ENCODE results near the gene GGTLC2.
"Not testable (repeated sequence)": the region's sequence is repeated elsewhere in the genome, so short reads cannot be mapped to it uniquely, and the experiment has no call there.

GGTLC2 gene

DNA sequence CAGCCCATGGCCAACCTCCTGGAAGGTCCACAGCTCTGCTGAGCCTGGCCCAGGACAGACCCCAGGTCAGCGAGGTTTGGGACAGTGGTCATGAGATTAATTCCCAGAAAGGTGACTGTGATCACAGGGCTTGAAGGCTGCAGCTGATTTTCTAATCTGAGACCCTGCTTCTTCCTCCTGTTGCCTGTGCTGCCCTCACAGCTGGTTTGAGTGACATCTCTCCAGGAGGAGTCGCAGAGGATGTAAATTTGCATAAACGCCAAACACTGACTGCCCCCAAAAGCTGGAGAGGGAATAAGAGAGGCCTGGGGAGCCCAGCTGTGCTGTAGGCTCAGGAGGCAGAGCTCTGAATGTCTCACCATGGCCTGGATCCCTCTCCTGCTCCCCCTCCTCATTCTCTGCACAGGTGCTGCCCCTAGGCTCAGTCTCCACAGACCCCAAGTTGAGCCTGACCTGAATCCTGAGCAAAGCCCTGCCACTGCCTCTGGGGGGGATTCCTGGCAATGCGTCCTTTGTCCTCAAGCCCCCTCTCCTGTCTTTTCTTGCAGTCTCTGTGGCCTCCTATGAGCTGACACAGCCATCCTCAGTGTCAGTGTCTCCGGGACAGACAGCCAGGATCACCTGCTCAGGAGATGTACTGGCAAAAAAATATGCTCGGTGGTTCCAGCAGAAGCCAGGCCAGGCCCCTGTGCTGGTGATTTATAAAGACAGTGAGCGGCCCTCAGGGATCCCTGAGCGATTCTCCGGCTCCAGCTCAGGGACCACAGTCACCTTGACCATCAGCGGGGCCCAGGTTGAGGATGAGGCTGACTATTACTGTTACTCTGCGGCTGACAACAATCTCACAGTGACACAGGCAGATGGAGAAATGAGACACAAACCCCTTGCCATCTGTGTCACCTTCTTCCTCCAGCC, 23.8 kb downstream of the GGTLC2 start:
- no peak overlapping the region for H3K4me3 ChIP-seq (ENCODE audit: low read depth, low read length)

- no peak overlapping the region for H3K4me3 ChIP-seq (ENCODE audit: low read depth, low read length)
These were observed 24.7 kb downstream of the GGTLC2 start for GRCh38 chr22:22669093-22669492.

DNA sequence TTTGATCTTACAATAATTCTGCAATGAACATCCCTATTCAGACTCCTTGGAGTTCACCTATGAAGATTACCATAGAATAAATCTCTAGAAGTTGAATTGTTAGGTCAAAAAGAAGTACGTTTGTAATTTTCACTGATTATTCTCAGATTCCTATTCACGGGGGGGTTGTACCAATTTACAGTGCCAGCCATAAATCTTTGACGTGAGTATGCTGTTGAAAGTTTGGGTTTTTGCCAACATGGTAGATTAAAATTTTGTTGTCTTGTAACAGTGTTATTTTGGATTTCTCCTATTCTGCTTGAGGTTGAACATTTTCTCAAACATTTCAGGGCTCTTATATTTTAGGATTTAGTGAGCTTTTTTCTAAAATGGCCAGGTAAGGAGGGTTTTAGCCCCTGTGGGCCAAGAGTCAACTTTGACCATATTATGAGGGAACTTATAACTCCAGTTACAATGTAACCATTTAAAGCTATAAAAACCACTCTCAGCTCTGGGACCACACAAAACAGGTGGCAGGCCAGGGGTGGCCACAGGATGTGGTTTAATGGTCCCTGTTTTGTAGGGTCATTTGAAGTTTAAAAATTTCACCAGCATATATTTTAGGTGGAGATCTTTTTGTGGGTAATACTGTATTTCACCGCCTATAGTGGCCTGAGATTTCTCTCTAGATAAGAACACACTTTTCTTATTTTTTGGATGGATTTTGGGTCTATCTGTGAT, 25.8 kb downstream of the GGTLC2 start:
- no peak overlapping the region for H3K4me3 ChIP-seq (ENCODE audit: low read depth, low read length)

- no peak overlapping the region for H3K4me3 ChIP-seq (ENCODE audit: low read depth, low read length)
These were observed 27.1 kb downstream of the GGTLC2 start for GRCh38 chr22:22671506-22671905.

DNA sequence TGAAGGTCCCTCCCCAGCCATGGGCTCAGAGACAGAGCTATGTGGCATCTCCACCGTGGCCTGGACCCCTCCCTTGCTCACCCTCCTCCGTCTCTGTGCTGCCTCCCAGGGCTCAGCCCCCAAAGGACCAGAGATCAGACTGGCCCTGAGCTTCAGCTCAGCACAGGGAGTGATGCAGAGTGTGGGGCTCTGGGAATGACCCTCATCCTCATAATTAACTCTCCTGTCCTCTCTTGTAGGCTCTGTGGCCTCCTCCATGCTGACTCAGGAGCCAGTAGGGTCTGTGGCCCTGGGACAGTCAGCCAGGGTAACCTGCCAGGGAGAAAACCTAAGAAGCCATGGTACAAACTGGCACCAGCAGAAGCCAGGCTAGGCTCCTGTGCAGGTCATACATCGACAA, 28.7 kb downstream of the GGTLC2 start:
- no peak overlapping the region for H3K4me3 ChIP-seq (ENCODE audit: low read depth, low read length)

DNA sequence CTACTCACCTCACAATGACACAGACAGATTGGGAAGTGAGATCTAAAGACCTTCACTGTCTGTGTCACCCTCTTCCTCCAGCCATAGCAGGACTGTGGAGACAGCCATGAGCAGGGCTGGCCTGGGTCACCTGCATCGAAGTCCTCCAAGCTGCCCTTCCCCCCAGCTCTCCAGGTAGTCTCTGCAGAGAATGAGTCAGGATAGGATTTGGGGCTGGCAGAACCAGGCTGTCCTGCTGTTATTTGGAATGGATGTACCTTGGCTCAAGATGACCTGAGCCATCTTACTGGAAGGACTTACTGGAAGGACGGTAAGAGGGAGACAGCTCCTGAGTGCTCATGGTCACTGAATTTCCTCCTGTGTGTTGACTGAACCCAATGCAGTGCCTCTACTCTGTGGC, 29.2 kb downstream of the GGTLC2 start:
- H3K4me3 ChIP-seq (ENCODE audit: low read depth, low read length) = no peak overlapping the region

- no peak overlapping the region for H3K4me3 ChIP-seq (ENCODE audit: low read depth, low read length)
These were observed 30.1 kb downstream of the GGTLC2 start for GRCh38 chr22:22674467-22674866.

DNA sequence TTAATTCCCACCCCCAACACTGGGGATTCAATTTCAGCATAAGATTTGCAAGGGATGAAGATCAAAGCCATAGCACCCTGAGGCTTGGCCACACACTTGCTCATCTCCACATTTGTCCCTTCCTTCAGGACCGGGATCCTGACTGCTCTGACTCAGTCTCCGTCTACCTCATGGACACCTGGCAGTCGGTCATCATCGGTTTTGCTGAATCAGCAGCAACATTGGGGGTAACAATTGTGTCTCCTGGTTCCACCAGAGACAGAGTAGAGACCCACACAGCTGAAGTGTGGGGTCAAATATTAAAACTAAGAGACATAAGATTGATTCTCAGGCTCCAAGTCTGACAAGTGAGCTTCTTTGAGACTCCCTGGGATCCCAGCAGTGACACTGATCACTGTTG, 34.6 kb downstream of the GGTLC2 start:
- no peak overlapping the region for H3K4me3 ChIP-seq (ENCODE audit: low read depth, low read length)

DNA sequence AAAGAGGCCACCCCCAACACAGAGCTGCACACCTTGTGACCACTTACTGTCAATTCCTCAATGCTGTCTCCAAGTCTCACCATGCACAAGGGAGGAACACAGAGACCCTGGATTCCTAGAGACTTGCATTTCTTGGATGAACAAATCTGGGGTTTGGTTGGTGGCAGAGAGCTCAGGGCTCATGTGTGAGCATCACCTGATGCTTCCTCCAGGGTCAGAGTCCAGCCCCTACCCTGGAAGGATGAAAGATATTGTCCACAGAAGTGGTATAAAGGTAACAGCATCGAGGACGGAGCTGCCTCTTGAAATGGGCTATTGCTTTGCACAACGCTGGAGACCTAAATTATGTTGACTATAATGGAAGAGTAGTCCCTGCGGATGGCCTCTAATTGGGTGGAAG, 36.0 kb downstream of the GGTLC2 start:
- H3K4me3 ChIP-seq (ENCODE audit: low read depth, low read length) = no peak overlapping the region

DNA sequence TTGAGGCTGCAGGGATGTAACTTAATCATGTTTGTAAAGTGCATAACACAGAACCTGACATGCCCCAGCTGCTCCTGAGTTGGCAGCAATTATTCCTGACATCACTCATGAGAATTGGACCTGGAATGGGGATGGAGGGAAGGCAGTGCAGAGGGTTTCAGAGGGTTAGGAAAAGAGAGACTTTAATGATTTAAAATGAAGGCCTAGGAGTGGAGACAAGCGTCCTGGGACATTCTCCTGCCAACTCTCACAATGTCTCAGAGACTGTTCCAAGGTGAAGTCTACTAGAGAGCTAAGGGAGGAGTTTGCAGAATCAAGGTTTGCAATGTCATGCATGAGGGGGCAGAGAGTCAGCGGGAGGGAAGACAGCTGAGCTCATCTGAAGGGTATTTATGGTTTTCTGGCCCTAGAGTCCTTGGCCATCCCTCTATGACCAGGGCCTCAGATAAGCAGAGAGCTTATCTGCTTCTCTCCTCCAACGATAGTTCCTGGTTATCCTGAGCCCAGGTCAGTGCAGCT, 36.9 kb downstream of the GGTLC2 start:
- no peak overlapping the region for H3K4me3 ChIP-seq (ENCODE audit: low read depth, low read length)

DNA sequence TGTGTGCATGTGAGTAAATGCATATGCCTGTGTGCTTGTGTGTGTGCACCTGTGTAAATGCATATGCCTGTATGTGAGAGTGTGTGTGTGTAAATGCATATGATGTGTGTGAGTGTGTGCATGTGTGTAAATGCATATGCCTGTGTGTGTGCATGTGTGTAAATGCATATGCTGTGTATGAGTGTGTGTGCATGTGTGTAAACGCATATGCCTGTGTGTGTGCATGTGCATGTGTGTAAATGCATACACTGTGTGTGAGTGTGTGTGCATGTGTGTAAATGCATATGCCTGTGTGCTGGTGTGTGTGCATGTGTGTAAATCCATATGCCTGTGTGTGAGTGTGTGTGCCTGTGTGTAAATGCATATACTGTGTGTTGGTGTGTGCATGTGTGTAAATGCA, 37.8 kb downstream of the GGTLC2 start:
- no peak overlapping the region for H3K4me3 ChIP-seq (ENCODE audit: low read depth, low read length)

GRCh38 chr22:22682807-22683667, 38.6 kb downstream of the GGTLC2 start:
- no peak overlapping the region for H3K4me3 ChIP-seq (ENCODE audit: low read depth, low read length)

- no peak overlapping the region for H3K4me3 ChIP-seq (ENCODE audit: low read depth, low read length)
These were observed 39.4 kb downstream of the GGTLC2 start for GRCh38 chr22:22683668-22684361.

DNA sequence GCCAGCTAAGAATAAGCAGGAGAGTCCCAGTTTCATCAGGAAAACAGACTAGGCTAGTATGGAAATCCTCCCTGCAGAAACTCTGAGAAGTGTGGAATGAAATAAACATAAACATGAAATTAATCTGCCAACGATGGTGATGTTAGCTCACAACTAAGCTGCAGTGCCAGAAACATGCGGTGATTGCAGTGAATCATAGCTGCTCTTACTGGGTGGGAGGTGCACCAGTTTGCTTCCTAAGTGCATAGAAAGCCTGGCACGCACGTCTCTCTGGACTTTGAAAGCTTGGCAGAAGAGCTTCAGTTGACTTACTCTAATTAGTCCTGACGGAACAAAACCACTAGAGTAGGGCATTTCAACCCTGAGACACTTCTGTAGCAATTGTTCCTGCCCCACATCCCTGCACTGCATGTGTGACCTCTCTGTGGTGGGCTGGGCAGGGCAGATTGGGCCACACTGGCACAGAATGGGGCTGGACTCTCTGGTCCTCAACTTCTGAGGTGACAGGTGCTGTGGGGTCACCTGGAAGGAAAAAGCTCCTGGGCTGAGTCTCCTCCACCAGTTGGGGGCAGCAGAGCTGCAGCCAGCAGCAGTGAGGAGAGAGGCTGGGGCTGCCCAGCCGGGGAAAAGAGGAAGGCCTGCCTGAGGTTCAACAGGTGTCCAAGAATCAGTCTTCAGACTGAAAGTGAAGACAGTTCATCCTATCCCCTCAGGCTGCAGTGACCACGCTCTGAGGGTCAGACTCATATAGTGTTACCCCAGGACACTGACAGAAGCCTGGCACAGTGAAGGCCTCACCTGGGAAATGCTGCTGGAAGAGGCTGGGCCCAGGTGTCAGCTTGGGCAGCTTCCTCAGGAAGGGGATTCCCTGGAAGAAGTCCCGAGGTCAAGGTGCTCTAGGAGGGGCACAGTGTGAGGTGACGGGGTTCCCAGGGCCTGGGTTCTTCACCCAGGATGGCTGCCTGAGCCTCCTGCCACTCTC, 40.5 kb downstream of the GGTLC2 start:
- no peak overlapping the region for H3K4me3 ChIP-seq (ENCODE audit: low read depth, low read length)

- H3K4me3 ChIP-seq (ENCODE audit: low read depth, low read length) = no peak overlapping the region
These were observed 41.2 kb downstream of the GGTLC2 start for GRCh38 chr22:22685586-22685985.

DNA sequence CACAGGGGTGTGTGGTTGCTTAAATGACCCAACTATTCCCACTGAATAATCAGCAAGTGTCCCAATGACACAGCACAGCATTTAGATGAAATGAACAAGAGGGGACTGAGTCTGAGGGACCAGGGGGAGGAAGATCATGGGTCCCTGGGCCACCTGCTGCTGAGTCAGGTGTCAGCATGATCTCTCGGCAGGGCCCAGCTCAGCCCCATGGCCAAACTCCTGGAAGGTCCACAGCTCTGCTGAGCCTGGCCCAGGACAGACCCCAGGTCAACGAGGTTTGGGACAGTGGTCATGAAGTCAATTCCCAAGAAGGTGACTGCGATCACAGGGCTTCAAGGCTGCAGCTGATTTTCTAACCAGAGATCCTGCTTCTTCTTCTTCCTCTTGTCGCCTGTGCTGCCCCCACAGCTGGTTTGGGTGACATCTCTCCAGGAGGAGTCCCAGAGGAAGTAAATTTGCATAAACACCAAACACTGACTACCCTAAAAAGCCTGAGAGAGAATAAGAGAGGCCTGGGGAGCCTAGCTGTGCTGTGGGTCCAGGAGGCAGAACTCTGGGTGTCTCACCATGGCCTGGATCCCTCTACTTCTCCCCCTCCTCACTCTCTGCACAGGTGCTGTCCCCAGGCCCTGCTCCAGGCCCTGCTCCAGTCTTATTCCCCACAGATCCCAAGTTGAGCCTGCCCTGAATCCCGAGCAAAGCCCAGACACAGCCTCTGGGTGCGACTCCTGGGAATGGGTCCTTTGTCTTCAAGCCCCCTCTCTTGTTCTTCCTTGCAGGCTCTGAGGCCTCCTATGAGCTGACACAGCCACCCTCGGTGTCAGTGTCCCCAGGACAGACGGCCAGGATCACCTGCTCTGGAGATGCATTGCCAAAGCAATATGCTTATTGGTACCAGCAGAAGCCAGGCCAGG, 42.0 kb downstream of the GGTLC2 start:
- not testable (repeated sequence) for H3K4me3 ChIP-seq (ENCODE audit: low read depth, low read length)

- no peak overlapping the region for H3K4me3 ChIP-seq (ENCODE audit: low read depth, low read length)
These were observed 43.5 kb downstream of the GGTLC2 start for GRCh38 chr22:22687638-22688500.
